HepG2 (cell line): ENCODE data around the gene ACTG2. TPM values are rescaled to one million over a fixed set of nuclear protein-coding genes. Genes with fewer than 3 reads are reported as not detected.
A peak's percentile ranks its signal among the peaks of the same experiment; 100 is the strongest.

Experiments
- GATAD1 ChIP-seq: IDR thresholded peaks from 2 replicates; pipeline ENCODE4 v1.6.1; 2016; ENCODE audit warnings: missing genetic modification reagents, missing compliant biosample characterization
- HDAC1 ChIP-seq: sonication (generic); formaldehyde crosslinking; IDR thresholded peaks from 2 replicates; pipeline ENCODE4 v1.5.1; 2020; ENCODE audit warnings: mild to moderate bottlenecking, missing genetic modification reagents
- HMGXB4 ChIP-seq, 2 experiments: sonication (generic) in 1 of 2; formaldehyde crosslinking in 1 of 2; IDR thresholded peaks; 2 replicates each; pipeline versions ENCODE4 v1.4.0 to v1.6.1; 2018 to 2020; ENCODE audit warnings: missing genetic modification reagents in 2 of 2, borderline replicate concordance in 1 of 2, low read depth in 1 of 2, mild to moderate bottlenecking in 1 of 2, missing biosample characterization in 1 of 2
- POLR2A ChIP-seq, 2 experiments: IDR thresholded peaks; 2 replicates each; pipeline ENCODE4 v1.6.1; 2011; ENCODE audit warnings: low read depth in 2 of 2, low read length in 2 of 2, mild to moderate bottlenecking in 1 of 2, moderate library complexity in 1 of 2; ENCODE audit not compliant: insufficient read depth in 1 of 2
- STAG1 ChIP-seq: sonication (generic); formaldehyde crosslinking; IDR thresholded peaks from 2 replicates; pipeline ENCODE4 v1.4.0; 2020; ENCODE audit warnings: missing genetic modification reagents
- TAF1 ChIP-seq: sonication (generic); formaldehyde crosslinking; IDR thresholded peaks from 2 replicates; pipeline ENCODE4 v1.4.0; 2020; ENCODE audit warnings: missing genetic modification reagents
- TFAP4 ChIP-seq: sonication (generic); IDR thresholded peaks from 2 replicates; pipeline ENCODE4 v1.6.1; 2016; ENCODE audit warnings: low read depth, borderline replicate concordance
- ZBTB25 ChIP-seq: IDR thresholded peaks from 2 replicates; pipeline ENCODE4 v1.6.1; 2018; ENCODE audit warnings: missing genetic modification reagents
- ZFP41 ChIP-seq: sonication (generic); formaldehyde crosslinking; IDR thresholded peaks from 2 replicates; pipeline ENCODE4 v1.4.0; 2020; ENCODE audit warnings: mild to moderate bottlenecking, missing genetic modification reagents, borderline replicate concordance
- ZNF350 ChIP-seq: sonication (generic); formaldehyde crosslinking; IDR thresholded peaks from 2 replicates; pipeline ENCODE4 v1.4.0; 2020; ENCODE audit warnings: mild to moderate bottlenecking, low read depth, missing genetic modification reagents, borderline replicate concordance
- ZNF432 ChIP-seq: sonication (generic); formaldehyde crosslinking; IDR thresholded peaks from 2 replicates; pipeline ENCODE4 v1.5.0; 2020; ENCODE audit warnings: missing genetic modification reagents, mild to moderate bottlenecking, borderline replicate concordance
- ZNF503 ChIP-seq: sonication (generic); formaldehyde crosslinking; IDR thresholded peaks from 2 replicates; pipeline ENCODE4 v1.4.0; 2020; ENCODE audit warnings: missing genetic modification reagents
- ZNF639 ChIP-seq: conservative IDR thresholded peaks from 2 replicates; pipeline ENCODE4 v1.6.1; 2018; ENCODE audit warnings: missing genetic modification reagents
- ZNF687 ChIP-seq: sonication (generic); formaldehyde crosslinking; IDR thresholded peaks from 2 replicates; pipeline ENCODE4 v1.5.1; 2020; ENCODE audit warnings: mild to moderate bottlenecking, missing genetic modification reagents, moderate library complexity
- ZNF775 ChIP-seq: sonication (generic); formaldehyde crosslinking; IDR thresholded peaks from 2 replicates; pipeline ENCODE4 v1.4.0; 2020; ENCODE audit warnings: missing genetic modification reagents, mild to moderate bottlenecking, moderate library complexity, borderline replicate concordance
- ZZZ3 ChIP-seq: sonication (generic); formaldehyde crosslinking; IDR thresholded peaks from 2 replicates; pipeline ENCODE4 v1.4.0; 2020; ENCODE audit warnings: missing genetic modification reagents, mild to moderate bottlenecking, borderline replicate concordance
- polyA plus RNA-seq, 8 experiments: library from polyadenylated mRNA; depleted of rRNA in 3 of 8; stranded (reverse) in 7 of 8; unstranded in 1 of 8; fragments of >200 nt; fragmentation: Illumina TruSeq in 4 of 8; extraction: Trizol in 4 of 8; gene quantifications; 2 replicates each; pipeline versions ENCODE4 v1.2.1 to v1.2.3, GENCODE V29; 2011 to 2016; ENCODE audit warnings: low read depth in 4 of 8, missing spikeins in 1 of 8, mixed read lengths in 1 of 8; ENCODE audit not compliant: insufficient read depth in 1 of 8
- total RNA-seq, 5 experiments: library from RNA; depleted of rRNA; stranded (reverse); fragments of >200 nt; fragmentation: Illumina TruSeq; extraction: Trizol; gene quantifications; 2 replicates each; pipeline ENCODE4 v1.2.3, GENCODE V29; 2016; ENCODE audit warnings: low read depth in 1 of 5

Gene ACTG2
- total and polyA plus RNA-seq, 2 of the 13 experiments (the other 11 are each of a cell fraction or from before 2014, with no cell fraction given), result 0.13 TPM; not detected in 1

- TF ChIP-seq ZNF639 (no peak), ZNF350 (CRISPR knock-in tag) (0 out of 2 replicates have a peak, but pooled peaks have one; percentile 14), ZFP41 (CRISPR knock-in tag) (0 out of 2 replicates have a peak, but pooled peaks have one; percentile 41), HDAC1 (CRISPR knock-in tag) (no peak), ZZZ3 (CRISPR knock-in tag) (no peak), HMGXB4 (CRISPR knock-in tag; IDR thresholded peaks at IDR 0.05; ENCODE audit: borderline replicate concordance in 1 of 2, low read depth in 1 of 2) (no peak), ZNF775 (CRISPR knock-in tag) (no peak), ZNF432 (CRISPR knock-in tag) (no peak), TAF1 (CRISPR knock-in tag) (no peak), TFAP4 (0 out of 2 replicates have a peak, but pooled peaks have one; percentile 17), ZBTB25 (CRISPR knock-in tag) (no peak), STAG1 (CRISPR knock-in tag) (peak; percentile 50), GATAD1 (CRISPR knock-in tag) (no peak), POLR2A (IDR thresholded peaks at IDR 0.05; ENCODE audit: insufficient read depth in 1 of 2, low read depth in 2 of 2, low read length in 2 of 2) (no peak), ZNF503 (CRISPR knock-in tag) (no peak), ZNF687 (CRISPR knock-in tag) (peak; percentile 44)
These were observed 28.1 kb downstream of the ACTG2 start (continued) for GRCh38 chr2:73920577-73921545.
